Gastroesophageal sphincter (tissue), 3 donors: ENCODE data around the gene TTC23.

Experiments
- POLR2AphosphoS5 ChIP-seq: sonication (generic); formaldehyde crosslinking; IDR thresholded peaks from one replicate; pipeline ENCODE4 v1.6.1; 2017; ENCODE audit warnings: antibody characterized with exemption
- TF ChIP-seq, protein P1 (sequence below), 4 experiments: fragments of 200-600 bp in 2 of 4; fragments of 450-650 bp in 2 of 4; sonication (generic) in 1 of 4; IDR thresholded peaks; one replicate each; pipeline ENCODE4 v1.5.1; 2017 to 2019; ENCODE audit warnings: antibody characterized with exemption in 4 of 4, mild to moderate bottlenecking in 2 of 4, moderate library complexity in 2 of 4

DNA sequence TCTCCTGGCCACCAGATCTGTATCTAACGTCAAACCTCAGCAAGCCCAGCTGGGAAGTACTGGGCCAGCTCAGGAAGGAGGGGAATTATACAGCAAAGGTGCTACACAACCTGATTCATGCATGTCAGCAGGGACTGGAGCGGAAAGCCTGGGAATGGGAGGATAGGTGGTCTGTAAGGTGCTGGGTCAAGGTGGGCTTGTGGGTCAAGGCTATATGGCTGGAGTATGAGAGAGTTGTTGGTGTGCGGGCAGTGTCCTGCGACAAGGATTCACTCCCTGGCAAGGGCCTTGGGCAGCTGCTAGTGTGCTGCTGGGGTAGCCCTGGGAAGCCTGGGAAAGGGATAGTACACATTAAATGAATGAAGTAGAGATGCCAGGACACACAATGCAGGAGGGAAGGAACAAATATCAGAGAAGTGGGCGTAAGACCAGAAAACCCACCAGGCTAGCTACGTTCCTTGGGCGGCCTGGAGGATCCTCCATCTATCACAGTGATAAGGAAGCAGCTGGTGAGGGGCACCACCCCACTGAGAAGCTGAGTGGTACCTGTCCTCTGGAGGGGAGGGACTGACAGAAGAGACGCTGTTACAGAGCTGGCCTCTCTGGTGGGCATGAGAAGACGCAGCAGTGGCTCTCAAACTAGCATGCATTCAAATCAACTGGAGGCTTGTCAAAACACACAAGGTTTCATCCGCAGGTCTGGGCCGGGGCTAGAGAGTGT, 153.0 kb downstream of the TTC23 start:
- TF ChIP-seq, protein P1, sequence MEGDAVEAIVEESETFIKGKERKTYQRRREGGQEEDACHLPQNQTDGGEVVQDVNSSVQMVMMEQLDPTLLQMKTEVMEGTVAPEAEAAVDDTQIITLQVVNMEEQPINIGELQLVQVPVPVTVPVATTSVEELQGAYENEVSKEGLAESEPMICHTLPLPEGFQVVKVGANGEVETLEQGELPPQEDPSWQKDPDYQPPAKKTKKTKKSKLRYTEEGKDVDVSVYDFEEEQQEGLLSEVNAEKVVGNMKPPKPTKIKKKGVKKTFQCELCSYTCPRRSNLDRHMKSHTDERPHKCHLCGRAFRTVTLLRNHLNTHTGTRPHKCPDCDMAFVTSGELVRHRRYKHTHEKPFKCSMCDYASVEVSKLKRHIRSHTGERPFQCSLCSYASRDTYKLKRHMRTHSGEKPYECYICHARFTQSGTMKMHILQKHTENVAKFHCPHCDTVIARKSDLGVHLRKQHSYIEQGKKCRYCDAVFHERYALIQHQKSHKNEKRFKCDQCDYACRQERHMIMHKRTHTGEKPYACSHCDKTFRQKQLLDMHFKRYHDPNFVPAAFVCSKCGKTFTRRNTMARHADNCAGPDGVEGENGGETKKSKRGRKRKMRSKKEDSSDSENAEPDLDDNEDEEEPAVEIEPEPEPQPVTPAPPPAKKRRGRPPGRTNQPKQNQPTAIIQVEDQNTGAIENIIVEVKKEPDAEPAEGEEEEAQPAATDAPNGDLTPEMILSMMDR (IDR thresholded peaks at IDR 0.05), result no peak
- no peak for TF ChIP-seq POLR2AphosphoS5
